Peyer's patch (tissue), 4 donors: ENCODE measurements around the gene ISL1. TPM values are rescaled to one million over a fixed set of nuclear protein-coding genes. Genes with fewer than 3 reads are reported as not detected.

ENCODE experiments used
- DNase-seq, 3 donors: peaks; one replicate each; pipeline ENCODE4 v3.0.0-alpha.2; 2017 to 2019
- H3K27ac ChIP-seq, 4 donors: fragments of 200-600 bp; sonication (generic); one replicate each; pipeline ENCODE4 v1.5.1; 2016 to 2019
- H3K27me3 ChIP-seq, 2 donors: fragments of 200-600 bp; sonication (generic); one replicate each; pipeline ENCODE4 v1.5.1; 2019
- H3K36me3 ChIP-seq, 3 donors: fragments of 200-600 bp; sonication (generic); one replicate each; pipeline ENCODE4 v1.5.1; 2016 to 2019
- H3K4me1 ChIP-seq, 4 donors: fragments of 200-600 bp; sonication (generic); one replicate each; pipeline ENCODE4 v1.5.1; 2016 to 2019
- H3K4me3 ChIP-seq, 4 donors: fragments of 200-600 bp; sonication (generic); 1 replicate in 3 of 4; 2 replicates in 1 of 4; pipeline ENCODE4 v1.5.1; 2016 to 2019; ENCODE audit warnings: mild to moderate bottlenecking in 1 of 4
- H3K9me3 ChIP-seq, 4 donors: fragments of 200-600 bp; sonication (generic); one replicate each; pipeline ENCODE4 v1.5.1; 2016 to 2019; ENCODE audit warnings: mild to moderate bottlenecking in 1 of 4
- CTCF ChIP-seq, 6 experiments: fragments of 450-650 bp in 4 of 6; fragments of 200-600 bp in 2 of 6; sonication (generic) in 1 of 6; IDR thresholded peaks; one replicate each; pipeline ENCODE4 v1.5.1; 2017 to 2019; ENCODE audit warnings: antibody characterized with exemption in 6 of 6, mild to moderate bottlenecking in 3 of 6, moderate library complexity in 1 of 6
- POLR2A ChIP-seq, 2 donors: fragments of 450-650 bp; IDR thresholded peaks; one replicate each; pipeline ENCODE4 v1.5.1; 2017; ENCODE audit warnings: antibody characterized with exemption in 2 of 2, mild to moderate bottlenecking in 2 of 2, moderate library complexity in 2 of 2
- total RNA-seq, 4 donors: library from RNA; depleted of rRNA; stranded (reverse); fragments of >200 nt; gene quantifications; one replicate each; pipeline ENCODE4 v1.1.0, GENCODE V29; 2016

Gene ISL1
- total RNA-seq, 4 donors from 2014 or later = 0.53 to 2.3 (median 0.76) TPM; not detected in 1

GRCh38 chr5:51395245-51395644 is 12.0 kb downstream of the ISL1 start:
- no peak for DNase-seq
- H3K27me3 ChIP-seq = peaks cover 0 to 21% of the 10 kb centered on the region in 2 donors
- no peaks in the 10 kb centered on the region for H3K9me3 ChIP-seq
- no peak overlapping the region for H3K4me3 ChIP-seq
- peaks cover 0 to 5% (median 0%) of the 10 kb centered on the region in 4 donors for H3K4me1 ChIP-seq
- no peak overlapping the region for H3K27ac ChIP-seq
- H3K36me3 ChIP-seq = no peaks in the 10 kb centered on the region
- TF ChIP-seq POLR2A (IDR thresholded peaks at IDR 0.05) (no peak), CTCF (IDR thresholded peaks at IDR 0.05) (no peak)

GRCh38 chr5:51395666-51396356 is 12.6 kb downstream of the ISL1 start:
- TF ChIP-seq POLR2A (IDR thresholded peaks at IDR 0.05) (no peak), CTCF (IDR thresholded peaks at IDR 0.05) (no peak)

GRCh38 chr5:51396797-51397196 is 13.5 kb downstream of the ISL1 start:
- H3K9me3 ChIP-seq = no peaks in the 10 kb centered on the region
- H3K36me3 ChIP-seq = no peaks in the 10 kb centered on the region
- TF ChIP-seq POLR2A (IDR thresholded peaks at IDR 0.05) (no peak), CTCF (IDR thresholded peaks at IDR 0.05) (no peak)
- no peak for DNase-seq
- H3K4me3 ChIP-seq = no peak overlapping the region
- peaks cover 0 to 5% (median 0%) of the 10 kb centered on the region in 4 donors for H3K4me1 ChIP-seq
- no peak overlapping the region for H3K27ac ChIP-seq
- H3K27me3 ChIP-seq = peaks cover 0 to 12% of the 10 kb centered on the region in 2 donors

More at GRCh38 chr5:51395666-51396356, 12.6 kb downstream of the ISL1 start:
- no peak for DNase-seq
- Histone ChIP-seq H3K4me1 (peaks cover 0 to 5% (median 0%) of the 10 kb centered on the region in 4 donors), H3K27ac (no peak overlapping the region), H3K27me3 (peaks cover 0 to 16% of the 10 kb centered on the region in 2 donors), H3K36me3 (no peaks in the 10 kb centered on the region), H3K4me3 (no peak overlapping the region), H3K9me3 (no peaks in the 10 kb centered on the region)

GRCh38 chr5:51397996-51398395 is 14.7 kb downstream of the ISL1 start:
- Histone ChIP-seq H3K9me3 (no peaks in the 10 kb centered on the region), H3K27ac (no peak overlapping the region), H3K4me3 (no peak overlapping the region), H3K4me1 (peaks cover 0 to 5% (median 0%) of the 10 kb centered on the region in 4 donors), H3K27me3 (peaks cover 0 to 12% of the 10 kb centered on the region in 2 donors), H3K36me3 (no peaks in the 10 kb centered on the region)
- TF ChIP-seq CTCF (IDR thresholded peaks at IDR 0.05) (no peak), POLR2A (IDR thresholded peaks at IDR 0.05) (no peak)
- DNase-seq = no peak

- TF ChIP-seq POLR2A (IDR thresholded peaks at IDR 0.05) (no peak), CTCF (IDR thresholded peaks at IDR 0.05) (no peak)
- H3K27me3 ChIP-seq = peaks cover 0 to 12% of the 10 kb centered on the region in 2 donors
These were observed 15.8 kb downstream of the ISL1 start for GRCh38 chr5:51398875-51399642.

More at GRCh38 chr5:51398875-51399642, 15.8 kb downstream of the ISL1 start:
- H3K9me3 ChIP-seq = no peaks in the 10 kb centered on the region
- peaks cover 0 to 5% (median 0%) of the 10 kb centered on the region in 4 donors for H3K4me1 ChIP-seq
- no peak for DNase-seq
- H3K36me3 ChIP-seq = no peaks in the 10 kb centered on the region
- H3K27ac ChIP-seq = no peak overlapping the region
- no peak overlapping the region for H3K4me3 ChIP-seq
